Vagina (tissue), 2 donors: ENCODE results near the gene HMX2. TPM values are rescaled to one million over a fixed set of nuclear protein-coding genes. Genes with fewer than 3 reads are reported as not detected.

ENCODE experiments used
- DNase-seq, 2 donors: peaks; one replicate each; pipeline ENCODE4 v3.0.0-alpha.2; 2017; ENCODE audit errors: extremely low spot score in 2 of 2
- H3K27ac ChIP-seq: fragments of 200-600 bp; sonication (generic); one replicate; pipeline ENCODE4 v1.5.1; 2019
- H3K27me3 ChIP-seq: fragments of 200-600 bp; sonication (generic); one replicate; pipeline ENCODE4 v1.5.1; 2019
- H3K36me3 ChIP-seq, 2 donors: fragments of 200-600 bp; sonication (generic); one replicate each; pipeline ENCODE4 v1.5.1; 2017 to 2019
- H3K4me1 ChIP-seq: fragments of 200-600 bp; sonication (generic); one replicate; pipeline ENCODE4 v1.5.1; 2019
- H3K4me3 ChIP-seq, 2 donors: fragments of 200-600 bp; sonication (generic); 1 replicate in 1 of 2; 2 replicates in 1 of 2; pipeline ENCODE4 v1.5.1; 2016 to 2019
- H3K9me3 ChIP-seq: fragments of 200-600 bp; sonication (generic); one replicate; pipeline ENCODE4 v1.5.1; 2019
- POLR2A ChIP-seq, 2 donors: fragments of 450-650 bp; IDR thresholded peaks; one replicate each; pipeline ENCODE4 v1.6.1; 2017; ENCODE audit warnings: antibody characterized with exemption in 2 of 2, mild to moderate bottlenecking in 2 of 2, moderate library complexity in 2 of 2
- POLR2AphosphoS5 ChIP-seq, 2 donors: sonication (generic); formaldehyde crosslinking; IDR thresholded peaks; one replicate each; pipeline ENCODE4 v1.9.0; 2017; ENCODE audit warnings: antibody characterized with exemption in 2 of 2, mild to moderate bottlenecking in 2 of 2, low read depth in 1 of 2; ENCODE audit not compliant: insufficient read depth in 1 of 2
- intact Hi-C: fragments of 100-400 bp; cut with DNase I; formaldehyde crosslinking; loops from one replicate; pipeline ENCODE4 v1.15.1; 2023
- total RNA-seq: library from RNA; depleted of rRNA; stranded (reverse); fragments of >200 nt; gene quantifications from one replicate; pipeline ENCODE4 v1.2.3, GENCODE V29; 2016
- TF ChIP-seq, protein P1 (sequence below), 3 experiments: fragments of 450-650 bp in 2 of 3; fragments of 200-600 bp in 1 of 3; sonication (generic) in 1 of 3; IDR thresholded peaks; one replicate each; pipeline ENCODE4 v1.5.1; 2017 to 2019; ENCODE audit warnings: antibody characterized with exemption in 3 of 3, mild to moderate bottlenecking in 2 of 3, moderate library complexity in 2 of 3

HMX2 gene
- total RNA-seq, 1 donor from 2014 or later, result not detected

DNA sequence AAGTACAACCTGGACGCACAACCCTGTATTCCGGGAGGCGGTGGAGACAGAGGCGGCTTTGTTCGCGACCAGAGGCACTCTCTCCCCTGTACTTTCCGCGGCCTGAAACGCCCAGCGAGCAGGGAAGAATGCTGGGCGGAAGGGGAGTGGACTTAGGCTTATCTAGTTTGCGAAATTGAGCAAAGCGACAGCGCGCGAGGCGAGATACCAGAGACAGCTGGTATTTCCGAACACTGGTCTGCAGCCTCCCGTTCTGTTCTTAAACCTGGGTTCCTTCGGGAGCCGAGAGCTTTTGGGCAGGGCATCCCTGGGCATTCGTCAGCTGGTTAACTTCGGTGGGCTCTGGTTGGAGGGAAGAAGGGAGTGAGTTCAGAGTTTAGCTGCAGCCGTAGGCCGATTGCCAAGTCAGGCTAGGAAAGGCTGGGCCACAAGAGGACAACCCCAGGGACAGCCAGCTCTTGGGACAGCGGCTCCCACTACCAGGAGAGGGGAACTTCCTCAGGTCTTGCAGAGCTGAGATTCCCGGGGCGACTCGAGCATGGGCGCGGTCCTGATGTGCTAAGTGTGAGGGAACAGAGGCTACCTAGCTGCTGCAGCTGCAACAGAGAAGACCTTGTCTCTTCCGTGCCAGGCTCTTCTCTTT is 8.3 kb upstream of the HMX2 start:
- no peaks in the 10 kb centered on the region for H3K9me3 ChIP-seq
- no peak for TF ChIP-seq POLR2A (IDR thresholded peaks at IDR 0.05)
- TF ChIP-seq POLR2AphosphoS5 (IDR thresholded peaks at IDR 0.05; ENCODE audit: insufficient read depth in 1 of 2, low read depth in 1 of 2), result no peak
- TF ChIP-seq, protein P1, sequence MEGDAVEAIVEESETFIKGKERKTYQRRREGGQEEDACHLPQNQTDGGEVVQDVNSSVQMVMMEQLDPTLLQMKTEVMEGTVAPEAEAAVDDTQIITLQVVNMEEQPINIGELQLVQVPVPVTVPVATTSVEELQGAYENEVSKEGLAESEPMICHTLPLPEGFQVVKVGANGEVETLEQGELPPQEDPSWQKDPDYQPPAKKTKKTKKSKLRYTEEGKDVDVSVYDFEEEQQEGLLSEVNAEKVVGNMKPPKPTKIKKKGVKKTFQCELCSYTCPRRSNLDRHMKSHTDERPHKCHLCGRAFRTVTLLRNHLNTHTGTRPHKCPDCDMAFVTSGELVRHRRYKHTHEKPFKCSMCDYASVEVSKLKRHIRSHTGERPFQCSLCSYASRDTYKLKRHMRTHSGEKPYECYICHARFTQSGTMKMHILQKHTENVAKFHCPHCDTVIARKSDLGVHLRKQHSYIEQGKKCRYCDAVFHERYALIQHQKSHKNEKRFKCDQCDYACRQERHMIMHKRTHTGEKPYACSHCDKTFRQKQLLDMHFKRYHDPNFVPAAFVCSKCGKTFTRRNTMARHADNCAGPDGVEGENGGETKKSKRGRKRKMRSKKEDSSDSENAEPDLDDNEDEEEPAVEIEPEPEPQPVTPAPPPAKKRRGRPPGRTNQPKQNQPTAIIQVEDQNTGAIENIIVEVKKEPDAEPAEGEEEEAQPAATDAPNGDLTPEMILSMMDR (IDR thresholded peaks at IDR 0.05), result no peak
- H3K36me3 ChIP-seq, result no peaks in the 10 kb centered on the region
- DNase-seq, result no peak
- H3K27ac ChIP-seq, result no peak overlapping the region
- peaks cover 32% of the 10 kb centered on the region for H3K4me1 ChIP-seq
- H3K4me3 ChIP-seq, result no peak overlapping the region
- peaks cover 48% of the 10 kb centered on the region for H3K27me3 ChIP-seq
- intact Hi-C loops, result no loop called here

DNA sequence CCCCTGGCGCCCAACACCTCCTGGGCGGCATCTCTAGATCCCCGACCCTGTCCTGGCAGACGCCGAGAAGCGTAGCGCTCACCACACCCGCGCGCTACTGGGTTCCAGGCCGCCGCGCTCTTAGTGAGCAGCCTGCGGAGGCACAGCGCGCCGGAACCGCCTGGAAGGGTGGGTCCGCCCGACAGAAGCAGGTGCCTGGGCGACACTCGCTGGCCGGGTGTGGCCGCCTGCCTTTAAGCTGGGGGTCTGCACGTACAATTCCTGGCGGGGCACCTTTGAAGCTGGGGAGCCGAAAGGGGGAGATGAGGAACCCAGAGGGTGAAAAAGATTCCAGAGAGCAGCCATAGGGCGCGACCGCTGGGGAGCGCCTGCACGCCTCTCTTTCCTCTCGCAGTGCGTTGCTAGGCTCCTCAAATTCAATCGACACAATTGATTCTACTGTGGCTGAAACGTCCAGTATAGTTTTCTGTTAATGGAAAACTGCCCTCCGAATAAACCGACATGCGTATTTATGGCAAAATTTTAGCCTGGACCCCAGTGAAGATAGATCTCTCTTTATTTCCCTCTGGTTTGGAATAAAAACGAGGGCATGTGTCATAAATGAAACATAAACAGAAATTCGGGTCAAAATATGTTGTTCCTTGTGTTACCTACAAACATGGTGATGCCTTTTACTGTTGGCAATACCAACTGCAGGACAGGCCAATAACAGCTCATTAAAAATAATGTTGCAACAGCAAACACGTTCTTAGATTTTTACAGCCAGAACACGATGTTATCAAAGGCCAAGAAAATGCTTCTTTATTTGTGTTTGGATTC is 7.6 kb upstream of the HMX2 start:
- no peak overlapping the region for H3K4me3 ChIP-seq

DNA sequence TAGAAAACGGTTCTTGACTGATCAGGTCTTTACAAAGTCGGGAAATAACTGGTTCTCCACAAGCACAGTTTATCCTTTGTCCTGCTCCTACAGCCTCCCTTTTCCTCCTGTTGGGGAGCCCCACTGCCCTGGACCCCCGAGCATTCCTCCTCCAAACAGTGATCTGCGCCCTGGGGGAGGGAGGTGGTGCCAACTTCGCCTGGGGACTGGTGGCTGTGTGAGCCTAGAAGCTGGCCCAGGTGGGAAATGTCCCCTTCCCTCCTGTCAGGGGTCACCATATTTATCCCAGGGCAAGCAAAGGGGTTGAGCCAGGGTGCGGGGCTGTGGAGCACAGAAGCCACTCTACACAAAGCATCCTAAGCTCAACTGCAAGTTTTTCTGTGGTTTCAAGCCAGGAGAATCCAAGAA is 6.9 kb upstream of the HMX2 start:
- Histone ChIP-seq H3K36me3 (no peaks in the 10 kb centered on the region), H3K4me3 (no peak overlapping the region), H3K27ac (no peak overlapping the region), H3K9me3 (no peaks in the 10 kb centered on the region), H3K4me1 (peaks cover 22% of the 10 kb centered on the region), H3K27me3 (peaks cover 36% of the 10 kb centered on the region)
- intact Hi-C loops, result no loop called here
- no peak for DNase-seq
- TF ChIP-seq, protein P1 (IDR thresholded peaks at IDR 0.05), result no peak
- TF ChIP-seq POLR2AphosphoS5 (IDR thresholded peaks at IDR 0.05; ENCODE audit: insufficient read depth in 1 of 2, low read depth in 1 of 2), result no peak
- TF ChIP-seq POLR2A (IDR thresholded peaks at IDR 0.05), result no peak

More for the DNA sequence above, 7.6 kb upstream of the HMX2 start:
- Histone ChIP-seq H3K9me3 (no peaks in the 10 kb centered on the region), H3K36me3 (no peaks in the 10 kb centered on the region), H3K27ac (no peak overlapping the region), H3K4me1 (peaks cover 25% of the 10 kb centered on the region), H3K27me3 (peaks cover 42% of the 10 kb centered on the region)
- TF ChIP-seq, protein P1 (IDR thresholded peaks at IDR 0.05), result no peak
- TF ChIP-seq POLR2AphosphoS5 (IDR thresholded peaks at IDR 0.05; ENCODE audit: insufficient read depth in 1 of 2, low read depth in 1 of 2), result no peak
- TF ChIP-seq POLR2A (IDR thresholded peaks at IDR 0.05), result no peak
- DNase-seq, result no peak
- intact Hi-C loops, result no loop called here

DNA sequence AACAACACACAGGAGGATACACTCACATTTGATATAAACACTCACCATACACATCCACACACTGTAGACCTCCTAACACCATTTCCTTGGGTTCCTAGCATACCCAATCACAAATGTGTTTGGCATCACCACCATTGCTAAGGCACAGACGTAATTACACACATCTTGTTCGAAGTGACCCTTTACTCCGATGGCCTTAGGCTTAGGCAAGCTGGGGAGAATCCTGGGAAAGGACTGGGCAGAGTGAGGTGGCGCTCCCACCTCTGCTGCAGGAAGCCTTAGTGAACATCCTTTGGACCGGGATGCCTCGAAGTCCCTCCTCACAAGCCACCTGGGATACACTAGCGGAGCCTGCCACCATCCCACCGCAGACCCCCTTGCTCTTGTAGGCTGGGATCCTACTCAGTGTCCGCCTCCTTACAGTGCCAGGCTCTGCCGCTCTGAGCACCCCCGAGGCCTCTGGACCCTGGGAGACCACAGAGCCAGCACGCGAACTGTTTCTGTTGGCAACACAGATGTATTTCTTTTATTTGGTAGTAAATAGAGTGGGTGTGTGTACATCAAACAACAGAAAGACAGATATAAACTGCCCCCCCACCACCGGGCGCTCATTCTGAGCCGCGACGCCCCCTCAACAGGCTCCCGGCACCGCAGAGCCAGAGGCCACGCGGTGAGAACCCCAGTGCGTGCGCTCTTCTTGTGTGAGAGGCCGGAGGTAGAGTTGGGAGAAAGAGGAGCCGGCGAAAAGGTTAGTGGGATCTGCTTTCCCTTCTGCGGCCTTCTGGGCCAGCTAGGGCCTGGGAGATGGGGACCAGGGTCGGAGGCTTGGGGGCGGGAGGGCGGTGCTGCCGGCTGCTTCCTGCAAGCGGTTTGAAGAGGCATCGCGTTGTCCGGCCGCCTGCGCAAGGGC is 5.9 kb upstream of the HMX2 start:
- Histone ChIP-seq H3K4me1 (peaks cover 18% of the 10 kb centered on the region), H3K36me3 (no peaks in the 10 kb centered on the region), H3K27me3 (peaks cover 34% of the 10 kb centered on the region), H3K27ac (no peak overlapping the region), H3K9me3 (no peaks in the 10 kb centered on the region), H3K4me3 (no peak overlapping the region)
- DNase-seq, result no peak
- intact Hi-C loops, result no loop called here
- TF ChIP-seq POLR2AphosphoS5 (IDR thresholded peaks at IDR 0.05; ENCODE audit: insufficient read depth in 1 of 2, low read depth in 1 of 2) (no peak), POLR2A (IDR thresholded peaks at IDR 0.05) (no peak)
- TF ChIP-seq, protein P1 (IDR thresholded peaks at IDR 0.05), result no peak
